OCI-LY3 (cell line): Measurements from ENCODE around the gene MAGI2.
"Not testable (repeated sequence)": the region's sequence is repeated elsewhere in the genome, so short reads cannot be mapped to it uniquely, and the experiment has no call there.

Source experiments
- H2AFZ ChIP-seq: fragments of 200-600, 300-600 bp; shearing (Covaris generic); 2 replicates; pipeline ENCODE4 v1.6.0; 2014; ENCODE audit warnings: antibody characterized with exemption, low read depth, low read length
- H3K27ac ChIP-seq: fragments of 200-600, 300-600 bp; sonication (generic); 2 replicates; pipeline ENCODE4 v1.5.1; 2014; ENCODE audit warnings: mild to moderate bottlenecking, low read length, moderate library complexity, mixed read lengths
- H3K27me3 ChIP-seq: fragments of 200-600, 300-600 bp; sonication (generic); 2 replicates; pipeline ENCODE4 v1.6.1; 2014; ENCODE audit warnings: low read depth, low read length, mixed read lengths
- H3K36me3 ChIP-seq: fragments of 200-600, 300-600 bp; sonication (generic); replicated peaks from 2 replicates; pipeline ENCODE3; 2014; ENCODE audit warnings: low read depth, low read length, mixed read lengths
- H3K4me1 ChIP-seq: fragments of 300-600, 200-600 bp; sonication (generic); 2 replicates; pipeline ENCODE4 v1.6.1; 2014; ENCODE audit warnings: low read length, mixed read lengths
- H3K4me2 ChIP-seq: fragments of 200-600, 300-600 bp; sonication (generic); 2 replicates; pipeline ENCODE4 v1.6.1; 2014; ENCODE audit warnings: low read length, mixed read lengths
- H3K4me3 ChIP-seq: fragments of 300-600, 200-600 bp; sonication (generic); 2 replicates; pipeline ENCODE4 v1.5.1; 2014; ENCODE audit warnings: antibody characterized with exemption, mild to moderate bottlenecking, low read length, moderate library complexity
- H3K79me2 ChIP-seq: fragments of 300-600, 200-600 bp; shearing (Covaris generic); 2 replicates; pipeline ENCODE4 v1.6.1; 2014; ENCODE audit warnings: mild to moderate bottlenecking, low read length, mixed read lengths
- H3K9ac ChIP-seq: fragments of 300-600, 200-600 bp; shearing (Covaris generic); 2 replicates; pipeline ENCODE4 v1.6.0; 2014; ENCODE audit warnings: mild to moderate bottlenecking, low read length, moderate library complexity
- H3K9me3 ChIP-seq: fragments of 200-600, 300-600 bp; shearing (Covaris generic); 2 replicates; pipeline ENCODE4 v1.6.1; 2014; ENCODE audit warnings: low read length, mixed read lengths; ENCODE audit not compliant: insufficient read depth
- H4K20me1 ChIP-seq: fragments of 200-600, 300-600 bp; sonication (generic); 2 replicates; pipeline ENCODE4 v1.6.1; 2016; ENCODE audit warnings: low read length, mixed read lengths; ENCODE audit not compliant: insufficient read depth
- CTCF ChIP-seq: fragments of 200-600, 300-600 bp; sonication (generic); IDR thresholded peaks from 2 replicates; pipeline ENCODE4 v1.5.1; 2014; ENCODE audit warnings: antibody characterized with exemption, low read length, low read depth
- EZH2phosphoT487 ChIP-seq: fragments of 200-600 bp; shearing (Covaris generic); IDR thresholded peaks from 2 replicates; pipeline ENCODE4 v1.6.1; 2018; ENCODE audit warnings: antibody characterized with exemption, mixed run types, low read depth

Gene MAGI2

GRCh38 chr7:79034730-79035129 lies 418.7 kb downstream of the MAGI2 start:
- Histone ChIP-seq H3K9ac (no peak overlapping the region), H3K36me3 (no peaks in the 10 kb centered on the region), H3K4me1 (no peaks in the 10 kb centered on the region), H3K27ac (no peak overlapping the region), H3K4me3 (no peak overlapping the region), H3K9me3 (no peaks in the 10 kb centered on the region), H3K4me2 (no peak overlapping the region), H3K27me3 (no peaks in the 10 kb centered on the region), H3K79me2 (no peaks in the 10 kb centered on the region), H4K20me1 (no peaks in the 10 kb centered on the region), H2AFZ (no peak overlapping the region)
- TF ChIP-seq EZH2phosphoT487: no peak
- no peak for TF ChIP-seq CTCF

GRCh38 chr7:79019711-79020110 lies 433.8 kb downstream of the MAGI2 start:
- H3K4me2 ChIP-seq, H3K27me3 ChIP-seq, H3K9ac ChIP-seq, H3K27ac ChIP-seq, H3K9me3 ChIP-seq, H3K4me1 ChIP-seq, H3K4me3 ChIP-seq, H3K79me2 ChIP-seq, H4K20me1 ChIP-seq, H3K36me3 ChIP-seq, H2AFZ ChIP-seq: not testable (repeated sequence)

GRCh38 chr7:79011921-79012320 lies 441.5 kb downstream of the MAGI2 start:
- no peak for TF ChIP-seq EZH2phosphoT487
- TF ChIP-seq CTCF: no peak
- Histone ChIP-seq H3K9me3 (no peaks in the 10 kb centered on the region), H3K4me2 (no peak overlapping the region), H3K9ac (no peak overlapping the region), H3K27me3 (no peaks in the 10 kb centered on the region), H3K4me1 (no peaks in the 10 kb centered on the region), H3K27ac (no peak overlapping the region), H3K79me2 (no peaks in the 10 kb centered on the region), H2AFZ (no peak overlapping the region), H3K4me3 (no peak overlapping the region), H3K36me3 (no peaks in the 10 kb centered on the region), H4K20me1 (no peaks in the 10 kb centered on the region)

- Histone ChIP-seq H3K79me2 (no peaks in the 10 kb centered on the region), H3K36me3 (no peaks in the 10 kb centered on the region), H3K9me3 (no peaks in the 10 kb centered on the region), H3K4me2 (no peak overlapping the region), H4K20me1 (no peaks in the 10 kb centered on the region), H3K9ac (no peak overlapping the region), H2AFZ (no peak overlapping the region), H3K4me1 (no peaks in the 10 kb centered on the region), H3K4me3 (no peak overlapping the region), H3K27ac (no peak overlapping the region), H3K27me3 (no peaks in the 10 kb centered on the region)
- no peak for TF ChIP-seq EZH2phosphoT487
- no peak for TF ChIP-seq CTCF
Observed at GRCh38 chr7:79009647-79010046, 443.8 kb downstream of the MAGI2 start.

- no peaks in the 10 kb centered on the region for H3K36me3 ChIP-seq
Observed at GRCh38 chr7:79008786-79009185, 444.7 kb downstream of the MAGI2 start.

More at GRCh38 chr7:79008786-79009185, 444.7 kb downstream of the MAGI2 start:
- Histone ChIP-seq H3K27ac (no peak overlapping the region), H2AFZ (no peak overlapping the region), H4K20me1 (no peaks in the 10 kb centered on the region), H3K27me3 (no peaks in the 10 kb centered on the region), H3K9me3 (no peaks in the 10 kb centered on the region), H3K79me2 (no peaks in the 10 kb centered on the region), H3K4me1 (no peaks in the 10 kb centered on the region), H3K4me3 (no peak overlapping the region), H3K9ac (no peak overlapping the region), H3K4me2 (no peak overlapping the region)
- TF ChIP-seq EZH2phosphoT487 (no peak), CTCF (no peak)
